ENCODE results near the gene TNFRSF18. TPM values are rescaled to one million over a fixed set of nuclear protein-coding genes. Genes with fewer than 3 reads are reported as not detected.
"Not testable (repeated sequence)": the region's sequence is repeated elsewhere in the genome, so short reads cannot be mapped to it uniquely, and the experiment has no call there.

The TNFRSF18 gene
- total RNA-seq, 2 experiments from 2014 or later, result 375 to 387 TPM

- no peak for DNase-seq
- intact Hi-C loops (cut with micrococcal nuclease), result no loop called here
- no peak overlapping the region for H3K4me3 Mint-ChIP-seq
- POLR2A ChIA-PET, result no interaction called here
- CTCF ChIA-PET, result no interaction called here
- H3K36me3 Mint-ChIP-seq, result no peaks in the 10 kb centered on the region
- peaks cover 5% of the 10 kb centered on the region for H3K27me3 Mint-ChIP-seq
- H3K4me1 Mint-ChIP-seq (ENCODE audit: low read depth), result no peaks in the 10 kb centered on the region
- H3K9me3 Mint-ChIP-seq, result no peaks in the 10 kb centered on the region
- no peak overlapping the region for H3K27ac Mint-ChIP-seq
These were observed 23.1 kb downstream of the TNFRSF18 start for GRCh38 chr1:1183221-1183747.

- Mint-ChIP-seq H3K4me3 (no peak overlapping the region), H3K9me3 (no peaks in the 10 kb centered on the region), H3K36me3 (no peaks in the 10 kb centered on the region), H3K27ac (no peak overlapping the region), H3K27me3 (peaks cover 5% of the 10 kb centered on the region), H3K4me1 (ENCODE audit: low read depth) (no peaks in the 10 kb centered on the region)
- no peak for DNase-seq
- ChIA-PET POLR2A (no interaction called here), CTCF (no interaction called here)
- intact Hi-C loops (cut with micrococcal nuclease), result no loop called here
These were observed 23.7 kb downstream of the TNFRSF18 start for GRCh38 chr1:1182491-1183220.

- no peak for DNase-seq
- no peaks in the 10 kb centered on the region for H3K9me3 Mint-ChIP-seq
- H3K27me3 Mint-ChIP-seq, result peaks cover 5% of the 10 kb centered on the region
- ChIA-PET POLR2A (no interaction called here), CTCF (no interaction called here)
- H3K27ac Mint-ChIP-seq, result no peak overlapping the region
- no peaks in the 10 kb centered on the region for H3K4me1 Mint-ChIP-seq (ENCODE audit: low read depth)
- H3K4me3 Mint-ChIP-seq, result no peak overlapping the region
- intact Hi-C loops (cut with micrococcal nuclease), result no loop called here
- H3K36me3 Mint-ChIP-seq, result no peaks in the 10 kb centered on the region
These were observed 24.4 kb downstream of the TNFRSF18 start for GRCh38 chr1:1181938-1182410.

DNA sequence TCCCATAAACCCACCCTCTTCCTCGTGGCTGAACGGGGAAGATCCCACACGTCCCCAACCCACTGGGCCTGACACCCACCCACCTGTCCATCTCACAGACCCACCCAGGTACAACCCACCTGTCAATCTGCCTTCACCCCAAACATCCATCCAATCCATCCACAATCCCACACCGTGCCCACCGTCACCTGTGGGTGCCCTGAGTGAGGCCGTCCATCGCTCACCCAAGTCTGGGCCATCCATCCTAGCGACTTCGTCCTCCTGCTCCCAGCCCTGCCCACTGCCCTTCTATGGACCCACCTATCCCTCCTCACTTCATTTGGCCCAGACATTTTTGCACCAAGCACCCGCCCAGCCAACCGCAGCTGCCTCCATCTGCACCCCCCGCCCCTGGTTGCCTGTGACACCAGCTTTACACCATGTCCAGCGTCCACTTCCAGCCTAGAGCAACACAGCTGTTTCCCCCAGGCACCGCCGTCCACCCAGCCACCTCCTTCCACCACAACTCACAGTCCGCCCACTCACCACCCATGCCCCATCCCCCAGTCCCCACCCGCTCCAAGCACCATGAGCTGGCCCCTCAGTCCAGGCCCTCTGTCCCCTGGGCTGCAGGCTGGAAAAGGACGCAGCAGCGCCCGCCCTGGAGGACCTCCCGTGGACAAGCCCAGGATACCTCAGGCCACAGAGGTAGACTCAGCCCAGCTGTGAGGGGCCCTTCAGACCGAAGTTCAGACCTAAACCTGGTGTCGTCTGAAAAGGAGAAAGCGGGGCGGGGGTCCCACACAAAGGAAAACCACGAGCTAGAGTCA is 25.1 kb downstream of the TNFRSF18 start:
- H3K4me1 Mint-ChIP-seq (ENCODE audit: low read depth), result no peaks in the 10 kb centered on the region
- no peaks in the 10 kb centered on the region for H3K9me3 Mint-ChIP-seq
- ChIA-PET POLR2A (no interaction called here), CTCF (no interaction called here)
- peak overlapping the region; percentile 26 for H3K4me3 Mint-ChIP-seq
- H3K27ac Mint-ChIP-seq, result no peak overlapping the region
- H3K36me3 Mint-ChIP-seq, result no peaks in the 10 kb centered on the region
- intact Hi-C loops (cut with micrococcal nuclease), result no loop called here
- DNase-seq, result no peak
- peaks cover 5% of the 10 kb centered on the region for H3K27me3 Mint-ChIP-seq

- POLR2A ChIA-PET, result no interaction called here
- CTCF ChIA-PET, result no interaction called here
- no peaks in the 10 kb centered on the region for H3K4me1 Mint-ChIP-seq (ENCODE audit: low read depth)
- H3K27me3 Mint-ChIP-seq, result peaks cover 5% of the 10 kb centered on the region
- H3K4me3 Mint-ChIP-seq, result no peak overlapping the region
- DNase-seq, result no peak
- no peak overlapping the region for H3K27ac Mint-ChIP-seq
- H3K9me3 Mint-ChIP-seq, result no peaks in the 10 kb centered on the region
- no peaks in the 10 kb centered on the region for H3K36me3 Mint-ChIP-seq
- intact Hi-C loops (cut with micrococcal nuclease), result no loop called here
These were observed 26.2 kb downstream of the TNFRSF18 start for GRCh38 chr1:1179983-1180861.

DNA sequence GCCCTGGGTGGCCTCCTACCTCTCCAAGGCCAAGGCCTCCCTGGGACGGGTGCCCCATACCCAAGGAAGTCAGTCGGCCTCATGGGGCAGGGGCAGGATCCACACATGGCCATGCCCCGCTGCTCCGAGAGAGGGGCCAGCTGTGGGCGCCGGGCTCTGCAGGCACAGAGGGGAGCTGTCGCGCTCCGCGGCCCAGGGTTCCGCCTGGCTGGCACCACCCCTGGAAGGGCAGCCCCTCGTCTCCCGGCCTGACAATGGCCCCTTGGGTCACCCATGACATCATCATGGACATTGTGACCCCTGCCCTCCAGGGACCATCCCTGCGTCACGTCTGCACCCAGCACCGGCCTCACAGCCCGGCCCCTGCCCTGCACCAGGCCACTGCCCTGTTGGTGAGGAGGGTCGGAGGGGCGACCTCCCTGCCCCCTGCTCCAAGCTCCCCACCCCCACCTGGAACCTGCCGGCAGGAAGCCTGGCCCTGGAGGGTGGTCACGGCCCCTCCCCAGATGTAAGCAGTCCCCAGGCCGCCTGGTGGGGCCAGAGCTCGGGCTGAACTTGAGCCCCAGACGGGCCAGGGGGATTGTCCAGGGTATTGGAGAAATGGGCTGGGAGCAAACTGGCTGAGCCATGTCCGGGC is 26.9 kb downstream of the TNFRSF18 start:
- ChIA-PET POLR2A (no interaction called here), CTCF (no interaction called here)
- intact Hi-C loops (cut with micrococcal nuclease), result no loop called here
- Mint-ChIP-seq H3K4me1 (ENCODE audit: low read depth) (no peaks in the 10 kb centered on the region), H3K9me3 (no peaks in the 10 kb centered on the region), H3K36me3 (no peaks in the 10 kb centered on the region), H3K27me3 (peaks cover 5% of the 10 kb centered on the region), H3K27ac (no peak overlapping the region), H3K4me3 (no peak overlapping the region)
- DNase-seq, result no peak

DNA sequence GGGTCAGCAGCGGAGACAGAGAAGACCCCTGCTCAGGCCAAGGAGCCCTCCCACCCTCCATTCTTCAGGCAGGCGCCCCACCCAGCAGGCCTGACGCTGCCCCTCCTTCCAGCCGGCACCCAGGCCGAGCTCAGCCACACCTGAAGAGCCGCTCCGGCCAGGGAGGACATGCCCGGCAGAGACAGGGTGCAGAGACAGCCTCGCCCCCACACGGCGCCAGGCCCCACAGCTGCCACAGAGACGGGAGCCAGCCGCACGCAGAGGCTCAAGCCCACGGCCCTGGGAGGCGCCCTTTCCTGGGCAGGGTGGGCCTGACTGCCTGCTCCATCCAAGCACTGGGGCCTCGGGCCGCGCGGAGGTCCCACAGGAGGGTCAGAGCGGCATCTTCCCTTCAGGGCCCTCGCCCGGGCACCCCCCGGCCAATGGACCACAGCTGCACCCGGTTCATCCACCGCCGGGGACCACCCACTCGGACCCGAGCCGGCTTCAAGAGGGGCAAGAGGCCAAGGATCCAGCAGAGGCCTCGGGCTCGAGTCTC is 27.5 kb downstream of the TNFRSF18 start:
- H3K9me3 Mint-ChIP-seq, result no peaks in the 10 kb centered on the region
- H3K4me3 Mint-ChIP-seq, result no peak overlapping the region
- DNase-seq, result no peak
- POLR2A ChIA-PET, result no interaction called here
- no peaks in the 10 kb centered on the region for H3K36me3 Mint-ChIP-seq
- intact Hi-C loops (cut with micrococcal nuclease), result no loop called here
- no peak overlapping the region for H3K27ac Mint-ChIP-seq
- no peaks in the 10 kb centered on the region for H3K4me1 Mint-ChIP-seq (ENCODE audit: low read depth)
- CTCF ChIA-PET, result no interaction called here
- H3K27me3 Mint-ChIP-seq, result peaks cover 5% of the 10 kb centered on the region

- Mint-ChIP-seq H3K27me3 (peaks cover 5% of the 10 kb centered on the region), H3K36me3 (no peaks in the 10 kb centered on the region), H3K27ac (no peak overlapping the region), H3K4me1 (ENCODE audit: low read depth) (peaks cover 6% of the 10 kb centered on the region), H3K4me3 (no peak overlapping the region), H3K9me3 (no peaks in the 10 kb centered on the region)
- no peak for DNase-seq
- POLR2A ChIA-PET, result no interaction called here
- intact Hi-C loops (cut with micrococcal nuclease), result no loop called here
- CTCF ChIA-PET, result no interaction called here
These were observed 28.8 kb downstream of the TNFRSF18 start for GRCh38 chr1:1177452-1178206.

GRCh38 chr1:1176931-1177330 is 29.5 kb downstream of the TNFRSF18 start:
- H3K9me3 Mint-ChIP-seq, result no peaks in the 10 kb centered on the region
- H3K27ac Mint-ChIP-seq, result no peak overlapping the region

DNA sequence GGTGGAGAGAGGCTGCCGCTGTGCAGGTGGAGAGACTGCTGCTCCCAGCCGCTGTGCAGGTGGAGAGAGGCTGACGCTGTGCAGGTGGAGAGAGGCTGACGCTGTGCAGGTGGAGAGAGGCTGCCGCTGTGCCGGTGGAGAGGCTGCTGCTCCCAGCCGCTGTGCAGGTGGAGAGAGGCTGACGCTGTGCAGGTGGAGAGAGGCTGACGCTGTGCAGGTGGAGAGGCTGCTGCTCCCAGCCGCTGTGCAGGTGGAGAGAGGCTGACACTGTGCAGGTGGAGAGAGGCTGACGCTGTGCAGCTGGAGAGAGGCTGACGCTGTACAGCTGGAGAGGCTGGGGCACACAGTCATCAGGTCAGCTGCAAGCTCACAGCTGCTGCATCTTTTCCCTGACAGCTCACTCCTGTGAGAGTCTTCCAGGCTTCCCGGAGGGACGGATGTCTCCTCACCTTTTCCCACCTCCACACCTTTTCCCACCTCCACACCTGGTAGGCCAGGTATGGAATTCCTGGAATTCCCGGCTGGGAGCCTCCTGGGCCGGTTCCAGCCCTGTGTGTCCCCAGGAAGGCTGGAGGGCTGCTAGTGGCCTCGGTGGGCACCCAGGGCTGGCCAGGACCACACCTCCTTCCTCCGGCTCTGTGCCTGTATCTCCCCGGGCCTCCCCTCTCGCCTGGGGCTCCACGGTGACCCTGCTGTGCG is 30.2 kb downstream of the TNFRSF18 start:
- intact Hi-C loops (cut with micrococcal nuclease); H3K36me3 Mint-ChIP-seq; H3K27me3 Mint-ChIP-seq; H3K4me3 Mint-ChIP-seq; DNase-seq; H3K9me3 Mint-ChIP-seq; H3K27ac Mint-ChIP-seq; POLR2A ChIA-PET: not testable (repeated sequence)
- H3K4me1 Mint-ChIP-seq (ENCODE audit: low read depth), result peaks cover 12% of the 10 kb centered on the region
- CTCF ChIA-PET, result interaction anchor here (1.1 kb wide), 1 partner anchor 54 kb away, joined by 3 read pairs; no protein-coding TSS in a partner anchor

More at GRCh38 chr1:1176931-1177330, 29.5 kb downstream of the TNFRSF18 start:
- Mint-ChIP-seq H3K4me3 (no peak overlapping the region), H3K36me3 (no peaks in the 10 kb centered on the region), H3K27me3 (peaks cover 8% of the 10 kb centered on the region), H3K4me1 (ENCODE audit: low read depth) (peaks cover 11% of the 10 kb centered on the region)
- CTCF ChIA-PET, result no interaction called here
- POLR2A ChIA-PET, result no interaction called here
- intact Hi-C loops (cut with micrococcal nuclease), result no loop called here
- DNase-seq, result no peak

Data from activated CD4-positive, alpha-beta memory T cell treated with anti-CD3 and anti-CD28 coated beads for 36 hours (primary cell).